Smooth muscle cell (in vitro differentiated cells): ENCODE results near the gene ROR1. TPM values are rescaled to one million over a fixed set of nuclear protein-coding genes. Genes with fewer than 3 reads are reported as not detected.

Experiments
- DNase-seq: peaks from one replicate; lab custom pipeline; 2025; ENCODE audit not compliant: unreplicated experiment; lab: John Stamatoyannopoulos, UW
- H2AFZ ChIP-seq: fragments of 200-600 bp; sonication (generic); 2 replicates; pipeline ENCODE4 v1.6.0; 2016; ENCODE audit warnings: antibody characterized with exemption, low read depth, mild to moderate bottlenecking
- H3F3A ChIP-seq: fragments of 200-600 bp; sonication (generic); 2 replicates; pipeline ENCODE4 v1.6.0; 2017; ENCODE audit warnings: antibody characterized with exemption, low read depth
- H3K27ac ChIP-seq: fragments of 200-600 bp; sonication (generic); 2 replicates; pipeline ENCODE4 v1.5.1; 2016; ENCODE audit warnings: low read depth, mild to moderate bottlenecking
- H3K27me3 ChIP-seq: fragments of 200-600 bp; sonication (generic); 2 replicates; pipeline ENCODE4 v1.6.1; 2016; ENCODE audit warnings: low read depth, mild to moderate bottlenecking
- H3K36me3 ChIP-seq: fragments of 200-600 bp; sonication (generic); 2 replicates; pipeline ENCODE4 v1.5.1; 2016; ENCODE audit warnings: low read depth
- H3K4me1 ChIP-seq: fragments of 200-600 bp; sonication (generic); 2 replicates; pipeline ENCODE4 v1.5.1; 2016; ENCODE audit warnings: low read depth
- H3K4me2 ChIP-seq: fragments of 200-600 bp; sonication (generic); 2 replicates; pipeline ENCODE4 v1.6.0; 2016; ENCODE audit warnings: mild to moderate bottlenecking
- H3K4me3 ChIP-seq: fragments of 200-600 bp; sonication (generic); 2 replicates; pipeline ENCODE4 v1.5.1; 2016; ENCODE audit warnings: mild to moderate bottlenecking
- H3K79me2 ChIP-seq: fragments of 200-600 bp; sonication (generic); 2 replicates; pipeline ENCODE4 v1.6.0; 2016; ENCODE audit warnings: low read depth, mild to moderate bottlenecking
- H3K9ac ChIP-seq: fragments of 200-600 bp; sonication (generic); 2 replicates; pipeline ENCODE4 v1.6.0; 2016; ENCODE audit warnings: low read depth
- H3K9me3 ChIP-seq: fragments of 200-600 bp; sonication (generic); replicated peaks from 2 replicates; pipeline ENCODE4 v1.5.1; 2016; ENCODE audit warnings: low read depth
- H4K20me1 ChIP-seq: fragments of 200-600 bp; sonication (generic); 2 replicates; pipeline ENCODE4 v1.6.0; 2016; ENCODE audit warnings: low read depth
- WGBS: methylation state at CpG from one replicate; pipeline ENCODE4 v1.1.7; 2016; ENCODE audit warnings: low lambda C conversion rate; 5-methylcytosine and 5-hydroxymethylcytosine counted together
- polyA plus RNA-seq: library from polyadenylated mRNA; unstranded; fragments of >200 nt; fragmentation: Nextera tagmentation; extraction: Ambion mirVana; gene quantifications from 2 replicates; pipeline ENCODE4 v1.2.1, GENCODE V29; 2016
- total RNA-seq: library from RNA; depleted of rRNA; stranded (reverse); fragments of >200 nt; gene quantifications from 2 replicates; pipeline ENCODE4 v1.2.3, GENCODE V29; 2014
- TF ChIP-seq, protein P1 (sequence below): fragments of 200-600 bp; sonication (generic); IDR thresholded peaks from 2 replicates; pipeline ENCODE4 v1.5.1; 2017; ENCODE audit warnings: borderline replicate concordance, mild to moderate bottlenecking, antibody characterized with exemption; ENCODE audit not compliant: insufficient read depth, poor library complexity, severe bottlenecking

Gene ROR1
- total and polyA plus RNA-seq, 2 experiments from 2014 or later, result 3.3 to 7.2 TPM

DNA sequence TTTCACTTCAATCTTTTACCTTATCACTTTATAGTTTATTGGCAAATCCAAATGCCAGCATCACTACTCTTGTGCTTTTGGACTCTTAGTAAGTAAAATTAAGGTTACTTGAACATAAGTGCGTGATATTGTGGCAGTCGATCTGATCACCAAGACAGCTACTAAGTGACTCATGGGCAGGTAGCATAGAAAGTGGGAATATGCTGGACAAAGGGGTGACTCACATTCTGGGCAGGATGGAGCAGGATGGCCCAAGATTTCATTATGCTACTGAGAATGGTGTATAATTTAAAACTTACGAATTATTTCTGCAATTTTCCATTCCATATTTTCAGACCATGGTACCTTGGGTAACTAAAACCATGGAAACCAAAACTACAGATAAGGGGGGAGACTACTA is 120.2 kb downstream of the ROR1 start:
- Histone ChIP-seq H3K4me3 (no peak overlapping the region), H3K36me3 (no peaks in the 10 kb centered on the region), H3F3A (no peaks in the 10 kb centered on the region), H3K4me1 (no peaks in the 10 kb centered on the region), H2AFZ (no peak overlapping the region), H3K79me2 (peaks cover 6% of the 10 kb centered on the region), H4K20me1 (no peaks in the 10 kb centered on the region), H3K27ac (no peak overlapping the region), H3K4me2 (no peak overlapping the region), H3K9ac (no peak overlapping the region), H3K27me3 (no peaks in the 10 kb centered on the region), H3K9me3 (no peaks in the 10 kb centered on the region)
- TF ChIP-seq, protein P1, sequence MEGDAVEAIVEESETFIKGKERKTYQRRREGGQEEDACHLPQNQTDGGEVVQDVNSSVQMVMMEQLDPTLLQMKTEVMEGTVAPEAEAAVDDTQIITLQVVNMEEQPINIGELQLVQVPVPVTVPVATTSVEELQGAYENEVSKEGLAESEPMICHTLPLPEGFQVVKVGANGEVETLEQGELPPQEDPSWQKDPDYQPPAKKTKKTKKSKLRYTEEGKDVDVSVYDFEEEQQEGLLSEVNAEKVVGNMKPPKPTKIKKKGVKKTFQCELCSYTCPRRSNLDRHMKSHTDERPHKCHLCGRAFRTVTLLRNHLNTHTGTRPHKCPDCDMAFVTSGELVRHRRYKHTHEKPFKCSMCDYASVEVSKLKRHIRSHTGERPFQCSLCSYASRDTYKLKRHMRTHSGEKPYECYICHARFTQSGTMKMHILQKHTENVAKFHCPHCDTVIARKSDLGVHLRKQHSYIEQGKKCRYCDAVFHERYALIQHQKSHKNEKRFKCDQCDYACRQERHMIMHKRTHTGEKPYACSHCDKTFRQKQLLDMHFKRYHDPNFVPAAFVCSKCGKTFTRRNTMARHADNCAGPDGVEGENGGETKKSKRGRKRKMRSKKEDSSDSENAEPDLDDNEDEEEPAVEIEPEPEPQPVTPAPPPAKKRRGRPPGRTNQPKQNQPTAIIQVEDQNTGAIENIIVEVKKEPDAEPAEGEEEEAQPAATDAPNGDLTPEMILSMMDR, result no peak
- DNase-seq, result no peak
- WGBS, result 85% methylated on average over 3 of the region's 3 CpGs

DNA sequence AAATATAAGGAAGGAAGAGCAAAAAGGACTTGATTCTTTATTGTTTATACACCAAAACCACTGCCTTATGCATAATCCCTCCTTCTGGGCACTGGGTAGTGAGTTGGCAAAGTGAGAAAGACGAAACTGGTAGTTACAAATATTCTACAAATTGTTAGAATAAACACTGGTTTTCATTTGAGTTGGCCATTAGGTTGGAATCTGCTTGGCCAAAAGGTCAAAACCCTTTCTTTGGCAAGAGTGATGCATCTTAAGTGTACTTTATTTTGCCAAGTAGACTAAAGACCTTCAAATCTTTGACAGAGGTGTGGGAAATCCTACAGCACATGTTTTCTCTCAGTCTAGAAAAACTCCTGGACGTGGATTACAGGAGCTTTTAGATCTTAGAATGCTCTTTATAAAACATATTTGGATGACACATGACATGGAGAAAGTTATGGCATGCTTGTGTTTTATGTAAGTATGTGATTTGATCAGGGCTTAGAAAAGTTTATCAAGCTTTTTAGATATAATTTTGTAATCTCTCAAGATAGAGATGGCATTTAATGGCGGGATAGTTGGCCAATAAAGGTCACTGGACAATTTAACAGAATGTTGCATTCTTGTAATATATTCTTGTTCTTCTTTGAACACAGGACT is 120.9 kb downstream of the ROR1 start:
- Histone ChIP-seq H4K20me1 (no peaks in the 10 kb centered on the region), H3K79me2 (peaks cover 6% of the 10 kb centered on the region), H3K9me3 (no peaks in the 10 kb centered on the region), H3K4me1 (no peaks in the 10 kb centered on the region), H3K9ac (no peak overlapping the region), H3K36me3 (no peaks in the 10 kb centered on the region), H3K4me3 (no peak overlapping the region), H2AFZ (no peak overlapping the region), H3F3A (no peaks in the 10 kb centered on the region), H3K27me3 (no peaks in the 10 kb centered on the region), H3K4me2 (no peak overlapping the region), H3K27ac (no peak overlapping the region)
- TF ChIP-seq, protein P1, result no peak
- 95% methylated on average over 3 of the region's 3 CpGs for WGBS
- DNase-seq, result no peak

DNA sequence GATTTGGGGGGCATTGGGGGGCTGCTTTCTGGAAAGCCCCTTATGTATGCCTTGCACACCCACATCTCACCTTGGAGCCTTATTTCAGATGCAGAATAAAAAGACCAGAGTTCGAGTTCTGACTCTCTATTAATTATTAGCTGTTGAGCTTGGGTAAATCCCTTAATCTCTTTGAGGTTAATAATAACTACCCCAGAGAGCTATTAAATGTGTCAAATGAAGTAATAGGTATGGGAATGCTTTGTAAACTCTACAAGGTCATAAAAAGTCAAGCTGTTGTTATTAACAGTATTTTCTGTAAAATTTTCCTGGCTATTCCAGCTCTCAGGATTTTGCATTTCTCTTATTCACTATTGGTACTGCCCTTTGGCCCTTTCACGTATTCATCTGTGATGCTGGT is 122.9 kb downstream of the ROR1 start:
- WGBS, result 88% methylated on average over 2 of the region's 2 CpGs
- peaks cover 6% of the 10 kb centered on the region for H3K79me2 ChIP-seq
- no peak for DNase-seq
- no peak overlapping the region for H3K4me3 ChIP-seq
- H3K4me2 ChIP-seq, result no peak overlapping the region
- H3K27ac ChIP-seq, result no peak overlapping the region
- no peaks in the 10 kb centered on the region for H3K4me1 ChIP-seq
- no peak overlapping the region for H3K9ac ChIP-seq
- no peaks in the 10 kb centered on the region for H3K36me3 ChIP-seq
- H2AFZ ChIP-seq, result no peak overlapping the region
- H3K9me3 ChIP-seq, result no peaks in the 10 kb centered on the region
- TF ChIP-seq, protein P1, result no peak
- no peaks in the 10 kb centered on the region for H3K27me3 ChIP-seq
- H3F3A ChIP-seq, result no peaks in the 10 kb centered on the region
- H4K20me1 ChIP-seq, result no peaks in the 10 kb centered on the region

DNA sequence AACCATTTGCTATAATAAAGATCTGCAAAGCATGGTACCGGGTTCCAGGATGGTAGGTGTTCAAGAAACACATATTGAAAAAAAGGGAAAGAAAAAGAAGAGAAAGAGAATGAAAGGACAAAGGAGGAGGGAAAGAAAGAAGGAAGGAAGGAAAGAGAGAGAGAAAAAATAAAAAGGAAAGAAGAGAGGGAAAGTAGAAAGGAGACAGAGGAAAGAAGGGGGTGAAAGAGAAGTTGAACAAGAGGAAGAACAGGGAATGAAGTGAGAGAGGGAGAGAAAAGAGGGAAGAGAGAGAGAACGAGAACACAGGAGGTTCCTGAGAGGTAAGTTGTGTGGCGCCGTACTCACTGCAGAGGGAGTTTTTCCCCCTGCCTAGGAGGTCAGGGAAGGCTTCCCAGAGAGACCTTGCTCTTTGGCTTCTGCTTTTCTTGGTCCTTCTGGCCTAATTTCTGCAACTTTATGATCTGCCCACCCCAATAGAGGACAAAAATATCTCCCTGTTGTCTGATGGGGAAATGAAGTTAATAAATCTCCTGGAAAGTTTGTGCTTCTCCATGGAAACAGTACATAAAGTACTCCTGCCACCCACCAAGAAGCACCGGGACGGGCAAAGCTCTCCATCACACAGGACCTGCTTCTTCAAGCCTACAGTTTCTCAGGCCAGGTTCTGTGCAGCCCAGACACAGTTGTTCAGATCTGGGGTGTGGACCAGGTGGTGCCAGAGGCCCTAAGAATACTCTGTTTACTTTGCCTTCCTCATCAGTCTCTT is 124.8 kb downstream of the ROR1 start:
- Histone ChIP-seq H3K9ac (no peak overlapping the region), H3K4me2 (no peak overlapping the region), H3K36me3 (no peaks in the 10 kb centered on the region), H2AFZ (no peak overlapping the region), H3F3A (no peaks in the 10 kb centered on the region), H3K79me2 (peaks cover 6% of the 10 kb centered on the region), H3K4me3 (no peak overlapping the region), H4K20me1 (no peaks in the 10 kb centered on the region), H3K27ac (no peak overlapping the region), H3K4me1 (no peaks in the 10 kb centered on the region), H3K27me3 (no peaks in the 10 kb centered on the region), H3K9me3 (no peaks in the 10 kb centered on the region)
- DNase-seq, result no peak
- 87% methylated on average over 6 of the region's 6 CpGs for WGBS
- TF ChIP-seq, protein P1, result no peak
